ENCODE data around the gene PLAC8.

Gene PLAC8, protein sequence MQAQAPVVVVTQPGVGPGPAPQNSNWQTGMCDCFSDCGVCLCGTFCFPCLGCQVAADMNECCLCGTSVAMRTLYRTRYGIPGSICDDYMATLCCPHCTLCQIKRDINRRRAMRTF

DNA sequence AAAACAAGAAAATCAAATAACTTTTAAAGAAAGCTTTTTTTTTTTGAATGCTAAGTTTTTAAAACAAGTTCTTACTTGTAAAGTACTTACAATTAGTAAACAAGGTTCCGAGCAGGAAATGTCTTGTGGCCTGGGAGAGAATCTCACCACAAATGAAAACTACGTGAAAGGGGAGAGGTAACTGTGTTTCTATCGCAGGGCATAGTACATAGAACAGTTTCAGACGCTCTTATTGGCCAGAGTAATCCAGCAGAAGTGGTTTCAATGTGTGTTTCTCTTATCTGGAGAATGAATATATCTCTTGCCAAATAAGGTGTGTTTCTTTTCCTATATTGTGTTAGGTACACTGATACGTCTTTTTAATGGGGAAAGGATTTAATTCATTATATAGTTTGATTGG lies at the start of gene PLAC8:
TSS of gene PLAC8 (minus strand) at position 154 of the 400 bp plus-strand sequence. CDS start 6,808 bp downstream, outside the sequence.
- no peak for DNase-seq (ENCODE audit: low read depth in 3 of 3)

DNA sequence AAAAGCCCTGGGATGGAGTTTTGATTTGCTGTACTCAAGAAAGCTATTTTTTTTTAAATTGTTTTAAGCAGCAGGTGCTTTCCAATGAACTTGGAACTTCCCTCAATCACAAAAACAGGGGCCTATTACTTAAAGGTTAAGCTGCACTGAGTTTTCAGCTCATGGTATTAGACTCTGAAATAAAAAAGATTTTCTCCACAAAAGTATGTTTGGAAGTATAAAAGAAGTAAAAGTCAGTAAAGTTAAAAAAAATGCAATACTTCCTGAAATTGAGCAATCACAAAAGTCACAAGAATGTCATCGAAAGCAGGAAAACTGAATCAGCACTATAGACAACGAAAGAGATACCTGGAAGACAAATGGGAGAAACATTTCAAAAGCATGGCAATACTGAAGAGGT lies 38.9 kb upstream of the PLAC8 start:
- DNase-seq (ENCODE audit: low read depth in 3 of 3): no peak

DNA sequence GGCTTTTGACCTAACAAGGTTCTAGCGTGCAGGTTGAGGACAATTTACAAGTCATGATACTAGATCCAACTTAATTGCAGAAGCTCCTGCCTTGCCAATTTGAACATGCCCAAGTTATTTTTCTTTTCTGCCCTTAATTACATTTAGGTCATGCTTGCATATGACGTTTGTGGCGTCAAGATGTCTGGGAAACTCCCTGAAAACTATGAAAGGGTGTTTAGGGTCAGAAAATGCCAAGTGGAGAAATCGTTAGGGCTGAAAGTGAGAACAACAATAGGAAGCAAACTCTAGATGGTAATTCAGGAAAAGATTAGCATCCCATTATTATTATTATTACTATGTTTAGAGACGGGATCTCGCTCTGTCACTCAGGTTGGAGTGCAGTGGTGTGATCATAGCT lies 38.2 kb upstream of the PLAC8 start:
- DNase-seq (ENCODE audit: low read depth in 3 of 3): no peak

DNA sequence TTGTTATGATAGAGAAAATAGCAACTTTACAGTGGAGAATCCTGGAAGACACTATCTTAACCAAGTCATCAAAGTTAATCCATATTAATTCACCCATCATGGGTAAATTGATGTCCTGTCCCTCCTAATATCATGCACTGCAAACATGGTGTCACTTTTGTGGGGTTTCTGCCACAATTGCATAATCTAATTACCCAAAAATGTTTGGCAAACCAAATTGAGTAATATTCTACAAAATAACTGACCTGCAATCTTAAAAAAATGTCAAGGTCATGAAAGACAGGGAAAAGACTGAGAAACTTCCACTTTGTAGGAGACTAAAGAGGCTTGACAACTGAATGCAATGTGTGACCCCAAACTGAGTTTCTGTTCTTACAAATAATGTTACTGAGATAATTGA lies 37.1 kb upstream of the PLAC8 start:
- no peak for DNase-seq (ENCODE audit: low read depth in 3 of 3)

DNA sequence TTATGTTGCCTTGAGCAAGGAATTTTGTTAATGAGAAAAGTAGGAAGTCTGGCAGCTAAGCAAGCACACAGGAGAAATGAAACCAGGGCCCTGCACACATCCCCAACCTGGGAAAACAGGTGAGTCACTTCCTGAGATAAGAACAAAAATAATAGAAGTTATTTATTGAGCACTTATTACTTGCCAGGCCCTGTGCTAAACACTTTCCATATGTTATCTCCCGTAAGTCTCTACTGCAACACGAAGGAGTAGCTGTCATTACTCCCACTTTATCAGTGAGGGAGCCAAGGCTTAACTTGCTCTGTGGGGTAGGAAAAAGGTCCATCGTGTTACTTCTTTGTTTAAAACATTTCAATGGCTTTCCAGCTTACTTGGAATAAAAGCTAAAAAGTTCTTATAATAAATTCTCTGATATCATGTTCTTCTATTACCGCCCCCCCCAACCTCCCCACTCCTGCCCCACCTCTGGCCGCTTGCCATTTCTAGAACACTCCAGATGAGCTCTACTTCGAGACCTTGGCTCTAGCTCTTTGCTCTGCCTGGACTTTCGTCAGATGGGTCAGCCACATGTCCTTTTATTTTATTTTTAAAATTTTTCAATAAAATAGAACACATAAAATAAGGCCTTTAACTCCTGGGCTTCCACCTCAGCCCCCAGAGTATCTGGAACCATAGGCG lies 36.3 kb upstream of the PLAC8 start:
- DNase-seq (ENCODE audit: low read depth in 3 of 3): no peak

DNA sequence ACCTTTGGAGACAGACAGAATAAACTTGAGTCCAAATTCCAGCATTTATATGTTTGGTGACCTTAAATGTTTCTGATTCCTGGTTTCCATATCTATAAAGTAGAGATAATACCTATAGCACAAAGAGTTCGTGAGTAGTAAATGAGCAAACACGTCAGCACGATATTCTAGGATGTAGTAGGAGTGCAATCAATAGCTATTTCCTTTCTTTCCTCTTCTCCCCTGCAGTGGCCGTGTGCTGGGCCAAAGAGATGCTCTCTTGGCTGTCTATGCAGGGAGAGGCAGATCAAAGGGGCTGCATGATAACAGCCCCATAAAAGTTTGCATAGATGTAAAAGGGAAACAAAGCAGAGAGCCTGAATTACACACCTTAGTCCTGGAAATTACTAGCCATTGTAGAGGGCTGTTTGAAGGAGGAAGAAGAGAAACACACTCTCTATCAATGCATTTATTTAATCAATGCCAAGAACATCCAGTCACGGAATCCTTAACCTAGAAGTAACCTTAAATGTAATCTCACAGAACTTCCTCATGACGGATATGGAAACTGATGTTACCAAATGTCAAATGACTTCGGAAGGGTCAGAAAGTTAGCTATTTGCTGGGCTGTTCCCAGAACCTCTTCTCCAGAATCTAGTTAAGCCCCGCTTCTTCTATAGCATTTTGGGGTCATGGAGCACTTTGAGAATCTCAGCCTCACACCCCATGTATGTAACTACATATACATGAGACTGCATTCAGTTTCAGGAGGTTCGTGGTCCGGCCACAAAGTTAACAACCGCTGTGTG lies 35.5 kb upstream of the PLAC8 start:
- DNase-seq (ENCODE audit: low read depth in 3 of 3): no peak

DNA sequence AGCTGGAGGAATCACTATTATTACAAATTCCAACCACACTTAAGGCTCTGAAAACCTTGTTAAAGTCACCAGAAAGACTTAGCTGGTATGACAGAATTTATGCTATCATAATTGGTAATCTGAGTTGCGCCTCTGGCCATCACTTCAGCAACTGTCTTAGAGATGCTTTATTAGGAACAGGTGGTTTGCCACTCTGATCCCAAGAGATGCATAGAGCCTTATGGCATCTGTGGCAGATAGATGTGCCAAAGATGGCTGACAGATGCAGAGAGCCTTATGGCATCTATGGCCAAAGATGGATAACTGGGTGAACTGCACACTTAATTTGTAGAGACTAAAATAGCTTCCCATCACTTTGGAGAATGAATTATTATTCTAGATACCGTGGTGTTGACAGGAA lies 32.3 kb upstream of the PLAC8 start:
- DNase-seq (ENCODE audit: low read depth in 3 of 3): no peak

DNA sequence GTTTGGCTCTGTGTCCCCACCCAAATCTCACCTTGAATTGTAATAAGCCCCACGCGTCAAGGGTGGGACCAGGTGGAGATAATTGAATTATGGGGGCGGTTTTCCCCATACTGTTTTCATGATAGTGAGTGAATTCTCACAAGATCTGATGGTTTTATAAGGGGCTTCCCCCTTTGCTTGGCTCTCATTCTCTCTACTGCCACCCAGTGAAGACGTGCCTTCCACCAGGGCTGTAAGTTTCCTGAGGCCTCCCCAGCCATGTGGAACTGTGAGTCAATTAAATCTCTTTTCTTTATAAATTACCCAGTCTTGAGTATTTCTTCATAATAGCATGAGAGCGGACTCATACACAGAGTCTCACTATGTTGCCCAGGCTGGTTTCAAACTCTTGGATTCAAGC lies 31.2 kb upstream of the PLAC8 start:
- DNase-seq (ENCODE audit: low read depth in 3 of 3): peak in 2 of 3 donors; percentile 1 to 43

DNA sequence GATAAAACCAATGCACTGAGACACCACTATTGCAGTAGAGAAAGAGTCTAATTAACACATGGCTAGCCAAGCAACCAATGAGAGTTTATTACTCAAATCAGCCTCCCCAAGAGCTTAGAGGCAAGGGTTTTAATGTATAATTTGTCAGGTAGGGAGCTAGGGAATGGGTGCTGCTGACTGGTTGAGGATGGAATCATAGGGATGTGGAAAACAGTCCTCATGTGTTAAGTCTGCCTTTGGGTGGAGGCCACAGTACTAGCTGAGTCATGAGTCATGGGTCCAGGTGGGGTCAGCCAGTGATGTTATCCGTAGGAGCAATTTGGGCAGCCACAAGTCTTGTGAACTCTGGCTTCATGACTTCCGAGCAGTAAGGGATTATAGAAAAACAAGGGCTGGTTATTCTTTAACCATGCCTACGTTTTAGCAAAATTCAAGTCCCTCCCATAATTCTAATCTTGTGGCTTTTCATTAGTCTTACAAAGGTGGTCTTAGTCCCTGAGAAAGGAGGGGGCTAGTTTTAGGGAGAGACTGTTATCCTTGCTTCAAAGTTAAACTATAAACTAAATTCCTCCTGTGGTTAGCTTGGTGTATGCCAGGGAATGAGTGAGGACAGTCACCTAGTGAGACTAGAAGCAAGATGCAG lies 25.1 kb upstream of the PLAC8 start:
- DNase-seq (ENCODE audit: low read depth in 3 of 3): no peak

DNA sequence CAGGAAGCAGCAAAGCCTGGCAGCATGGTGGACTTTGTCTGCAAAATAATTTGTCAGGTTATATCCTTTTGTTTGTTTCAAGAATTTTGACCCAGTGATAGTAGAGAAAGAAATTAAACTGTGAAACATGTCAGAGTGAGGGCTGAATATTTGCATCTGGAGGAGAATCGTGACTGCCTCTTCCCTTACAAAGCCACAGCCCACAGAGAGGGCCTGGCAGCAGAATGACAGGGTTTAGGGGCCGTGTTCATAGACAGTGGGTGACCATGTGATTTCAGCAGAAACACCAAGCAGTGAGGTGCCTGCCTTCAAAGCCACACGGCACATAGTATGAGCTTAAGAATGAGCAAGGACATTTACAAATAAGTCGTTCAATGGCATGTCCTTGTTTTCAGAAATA lies 24.4 kb upstream of the PLAC8 start:
- DNase-seq (ENCODE audit: low read depth in 3 of 3): no peak

DNA sequence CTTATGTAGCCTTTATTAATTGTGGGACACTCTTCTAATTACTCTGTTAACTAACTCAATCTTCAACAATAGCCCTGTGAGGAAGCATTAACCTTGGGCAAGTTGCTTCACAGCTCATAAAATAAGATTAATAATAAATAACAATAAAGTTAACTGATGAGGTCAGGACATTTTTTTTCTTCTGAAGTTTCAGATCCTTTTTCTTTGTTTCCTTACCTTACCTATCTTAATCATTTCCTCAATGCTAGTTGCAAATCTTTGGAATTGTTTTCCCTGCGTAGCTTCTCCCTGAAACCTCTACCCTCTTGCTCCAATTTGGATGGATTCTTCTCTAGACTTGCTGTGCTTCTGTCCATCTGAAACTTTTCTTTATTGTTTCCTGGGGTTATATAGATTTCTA lies 17.5 kb upstream of the PLAC8 start:
- DNase-seq (ENCODE audit: low read depth in 3 of 3): no peak

DNA sequence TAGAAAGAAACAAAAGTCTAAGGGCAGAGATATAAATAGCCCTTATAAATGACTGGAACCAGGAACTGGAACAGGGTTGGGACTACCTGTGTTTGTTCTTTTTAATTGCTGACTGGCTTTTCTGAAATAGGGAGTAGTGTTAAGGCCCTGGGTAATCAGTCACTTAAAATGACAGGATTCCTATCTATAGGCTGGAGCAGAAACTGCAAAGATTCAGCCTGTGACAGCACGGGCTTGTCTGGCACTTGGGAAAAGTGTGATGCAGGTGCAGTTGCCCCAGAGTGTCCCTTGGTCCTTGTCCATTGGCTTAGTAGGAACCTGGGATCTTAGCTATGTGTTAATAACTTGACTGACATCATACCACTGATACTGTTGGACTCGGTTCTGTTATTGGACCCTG lies 14.7 kb upstream of the PLAC8 start:
- no peak for DNase-seq (ENCODE audit: low read depth in 3 of 3)

DNA sequence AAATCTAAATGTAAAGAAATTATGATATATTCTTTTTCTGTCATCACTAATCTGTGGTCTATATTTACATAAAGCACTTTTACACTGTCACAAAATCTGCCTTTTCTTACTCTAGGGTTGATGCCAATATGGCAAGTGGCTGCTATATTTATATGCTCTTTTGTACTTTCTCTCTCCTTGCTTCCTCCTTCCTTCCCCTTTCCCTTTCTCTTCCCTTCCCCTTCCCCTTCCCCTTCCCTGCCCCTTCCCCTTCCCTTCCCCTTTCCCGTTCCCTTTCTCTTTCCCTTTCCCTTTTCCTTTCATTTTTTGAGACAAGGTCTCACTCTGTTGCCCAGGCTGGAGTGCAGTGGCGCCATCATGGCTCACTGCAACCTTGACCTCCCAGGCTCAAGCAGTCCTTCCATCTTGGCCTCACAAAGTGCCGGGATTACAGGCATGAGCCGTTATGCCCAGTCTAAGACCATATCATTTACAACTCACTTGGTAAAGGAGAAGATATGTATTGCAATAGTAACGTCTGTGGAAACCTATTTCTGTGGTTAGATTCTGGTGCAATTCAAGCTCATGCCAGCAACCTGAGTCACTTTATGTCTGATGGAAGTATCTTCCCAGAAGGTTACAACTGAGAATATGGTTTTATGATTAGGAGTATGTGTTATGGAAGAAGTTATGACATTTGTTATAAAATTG lies 13.9 kb upstream of the PLAC8 start:
- DNase-seq (ENCODE audit: low read depth in 3 of 3): no peak

DNA sequence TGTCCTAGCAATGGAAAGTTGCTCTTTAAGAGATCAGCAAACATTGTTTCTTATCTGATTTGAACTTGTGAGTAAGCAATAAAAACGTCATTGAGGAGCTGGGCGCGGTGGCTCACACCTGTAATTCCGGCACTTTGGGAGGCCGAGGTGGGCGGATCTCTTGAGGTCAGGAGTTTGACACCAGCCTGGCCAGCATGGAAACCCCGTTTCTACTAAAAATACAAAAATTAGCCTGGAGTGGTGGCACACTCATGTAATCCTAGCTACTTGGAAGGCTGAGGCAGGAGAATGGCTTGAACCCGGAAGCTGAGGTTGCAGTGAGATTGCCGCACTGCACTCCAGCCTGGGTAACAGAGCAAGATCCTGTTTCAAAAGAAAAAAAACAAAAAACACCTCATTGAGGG lies 11.2 kb upstream of the PLAC8 start:
- DNase-seq (ENCODE audit: low read depth in 3 of 3): no peak

DNA sequence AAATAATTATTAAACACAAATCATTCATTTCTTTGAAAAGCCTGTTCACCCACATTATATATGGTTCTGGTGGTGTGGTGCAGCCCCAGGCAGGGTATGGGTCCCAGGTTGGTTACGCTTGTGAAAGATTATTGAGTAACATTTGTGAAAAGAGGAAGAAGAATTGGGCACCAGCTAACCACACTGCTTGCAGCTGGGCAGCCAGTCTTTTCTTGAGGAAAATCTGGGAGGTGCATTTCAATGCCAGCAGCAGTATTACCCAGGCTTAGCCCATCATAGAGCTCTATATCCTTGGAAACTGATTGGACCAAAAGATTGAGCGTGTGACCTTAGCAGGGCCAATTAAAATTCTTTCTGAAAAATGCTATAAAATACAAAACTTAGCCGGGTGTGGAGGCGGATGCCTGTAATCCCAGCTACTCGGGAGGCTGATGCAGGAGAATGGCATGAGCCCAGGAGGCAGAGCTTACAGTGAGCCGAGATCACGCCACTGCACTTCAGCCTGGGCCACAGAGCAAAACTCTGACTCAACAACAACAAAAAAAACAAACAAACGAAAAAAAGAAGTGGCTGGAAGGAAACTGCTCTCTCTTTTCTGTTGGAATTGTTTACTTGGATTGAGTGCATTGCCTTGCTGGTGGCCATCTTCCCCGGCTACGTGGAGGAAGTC lies 9.7 kb upstream of the PLAC8 start:
- no peak for DNase-seq (ENCODE audit: low read depth in 3 of 3)

DNA sequence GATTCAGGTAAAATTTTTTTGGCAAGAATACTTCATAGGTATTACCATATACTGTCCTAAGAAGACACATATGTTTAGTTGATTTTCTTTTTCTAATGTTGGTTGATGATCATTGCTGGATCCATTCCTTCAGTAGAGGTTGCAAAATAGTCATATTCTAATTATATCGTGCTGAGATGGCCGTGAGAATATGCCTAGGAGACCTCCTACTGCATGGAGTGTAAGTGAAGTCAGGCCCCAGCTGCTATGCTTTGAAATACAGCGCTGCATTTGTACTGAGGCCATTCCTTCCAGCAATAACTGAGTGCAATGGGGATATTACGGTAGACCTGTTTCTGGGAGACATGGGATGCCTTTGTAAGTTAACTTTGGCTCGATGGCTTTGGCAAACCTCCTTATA lies 6.7 kb upstream of the PLAC8 start:
- DNase-seq (ENCODE audit: low read depth in 3 of 3): no peak

DNA sequence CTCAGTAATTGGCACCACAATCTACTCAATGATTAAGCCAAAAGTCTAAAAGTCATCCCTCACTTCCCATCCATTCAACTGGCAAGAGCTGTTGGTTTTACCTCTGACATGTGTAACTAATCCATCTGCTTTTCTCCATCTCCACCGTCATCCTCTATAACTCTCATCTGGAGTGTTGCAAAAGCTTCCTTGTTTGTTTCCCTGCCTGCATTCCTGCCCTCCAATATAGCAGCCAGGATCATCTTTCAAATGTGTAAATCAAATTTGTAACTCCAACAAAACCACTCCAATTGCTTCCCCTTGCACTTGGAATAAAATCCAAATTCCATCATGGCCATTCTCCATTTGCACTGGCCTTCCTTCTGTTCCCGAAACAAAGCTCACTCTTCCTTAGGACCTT lies 4.3 kb upstream of the PLAC8 start:
- no peak for DNase-seq (ENCODE audit: low read depth in 3 of 3)

DNA sequence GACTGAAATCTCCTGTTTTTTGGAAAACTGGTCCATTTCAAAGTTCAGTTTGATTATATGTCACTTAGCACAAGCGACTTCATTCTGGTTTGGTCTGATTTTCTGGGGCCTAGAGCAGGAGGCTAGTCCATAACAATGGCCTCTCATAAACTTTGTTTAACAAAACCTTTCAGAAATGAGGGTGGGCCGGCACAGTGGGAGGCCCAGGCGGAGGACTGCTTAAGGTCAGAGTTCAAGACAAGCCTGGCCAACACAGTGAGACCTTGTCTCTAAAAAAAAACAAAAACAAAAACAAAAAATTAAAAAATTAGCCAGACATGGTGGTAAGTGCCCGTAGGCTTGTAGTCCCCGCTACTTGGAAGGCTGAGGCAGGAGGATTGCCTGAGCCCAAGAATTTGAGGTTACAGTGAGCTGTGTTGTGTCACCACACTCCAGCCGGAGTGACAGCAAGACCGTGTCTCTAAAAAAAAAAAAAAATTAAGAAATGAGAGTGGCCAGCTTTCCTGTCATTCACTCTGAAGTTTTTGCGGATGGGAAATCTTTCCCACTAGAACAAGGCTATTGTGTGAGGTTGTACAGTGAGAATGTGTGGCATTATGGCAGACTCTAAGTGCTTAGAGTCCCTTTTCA lies 1.2 kb upstream of the PLAC8 start:
- DNase-seq (ENCODE audit: low read depth in 3 of 3): no peak

DNA sequence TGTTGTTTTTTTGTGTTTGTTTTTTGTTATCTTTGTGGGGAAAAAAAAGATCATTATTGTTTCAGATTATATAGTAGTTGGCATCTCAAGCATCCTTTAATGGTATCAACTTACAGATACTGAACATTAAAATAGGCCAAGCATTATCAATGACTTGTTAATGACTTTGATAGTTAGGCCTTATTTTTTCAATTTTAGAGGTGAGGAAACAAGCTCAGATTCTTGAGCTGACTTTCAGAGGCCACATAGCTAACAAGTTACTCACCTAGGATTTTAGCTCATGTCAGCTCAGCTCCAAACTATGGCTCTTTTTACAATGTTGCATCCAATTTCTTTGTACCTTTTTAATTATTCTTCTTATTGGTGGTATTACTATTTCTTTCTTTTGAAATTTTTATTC lies 471 bp upstream of the PLAC8 start:
- no peak for DNase-seq (ENCODE audit: low read depth in 3 of 3)

DNA sequence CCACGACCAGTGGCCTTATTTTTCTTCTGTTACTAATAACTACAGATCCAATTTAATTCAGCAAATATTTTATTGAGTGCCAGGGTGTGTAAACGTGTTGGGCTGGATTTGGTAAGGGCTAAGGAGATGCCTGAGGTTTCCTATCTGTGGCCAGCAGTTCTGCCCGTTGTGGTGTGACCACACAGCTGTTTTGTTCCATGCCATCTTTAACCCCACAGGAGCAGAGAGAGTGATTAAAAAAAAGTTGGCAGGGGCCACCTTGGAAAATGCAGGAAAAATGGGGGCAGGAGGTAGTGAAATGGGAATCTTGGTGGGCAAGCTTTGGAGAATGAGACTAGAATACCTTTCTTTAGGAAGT lies 1.1 kb downstream of the PLAC8 start:
- no peak for DNase-seq (ENCODE audit: low read depth in 3 of 3)
